ENCODE measurements around the gene HSPB6.
"Not testable (repeated sequence)": the region's sequence is repeated elsewhere in the genome, so short reads cannot be mapped to it uniquely, and the experiment has no call there.

HSPB6 gene

DNA sequence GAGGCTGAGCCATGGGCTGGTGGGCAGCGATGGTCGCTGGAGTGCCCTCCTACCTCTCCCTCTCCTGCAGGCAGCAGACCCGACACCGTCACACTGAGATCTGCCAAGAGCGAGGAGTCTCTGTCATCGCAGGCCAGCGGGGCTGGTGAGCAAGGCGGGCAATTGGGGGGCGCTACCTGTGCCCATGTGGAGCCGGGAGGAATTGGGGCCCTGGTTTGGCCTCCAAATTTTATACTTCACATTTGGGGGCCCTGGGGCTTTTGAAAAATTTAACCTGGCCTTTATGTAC, 28.5 kb upstream of the HSPB6 start:
- DNase-seq (ENCODE audit: low spot score), result no peak

DNA sequence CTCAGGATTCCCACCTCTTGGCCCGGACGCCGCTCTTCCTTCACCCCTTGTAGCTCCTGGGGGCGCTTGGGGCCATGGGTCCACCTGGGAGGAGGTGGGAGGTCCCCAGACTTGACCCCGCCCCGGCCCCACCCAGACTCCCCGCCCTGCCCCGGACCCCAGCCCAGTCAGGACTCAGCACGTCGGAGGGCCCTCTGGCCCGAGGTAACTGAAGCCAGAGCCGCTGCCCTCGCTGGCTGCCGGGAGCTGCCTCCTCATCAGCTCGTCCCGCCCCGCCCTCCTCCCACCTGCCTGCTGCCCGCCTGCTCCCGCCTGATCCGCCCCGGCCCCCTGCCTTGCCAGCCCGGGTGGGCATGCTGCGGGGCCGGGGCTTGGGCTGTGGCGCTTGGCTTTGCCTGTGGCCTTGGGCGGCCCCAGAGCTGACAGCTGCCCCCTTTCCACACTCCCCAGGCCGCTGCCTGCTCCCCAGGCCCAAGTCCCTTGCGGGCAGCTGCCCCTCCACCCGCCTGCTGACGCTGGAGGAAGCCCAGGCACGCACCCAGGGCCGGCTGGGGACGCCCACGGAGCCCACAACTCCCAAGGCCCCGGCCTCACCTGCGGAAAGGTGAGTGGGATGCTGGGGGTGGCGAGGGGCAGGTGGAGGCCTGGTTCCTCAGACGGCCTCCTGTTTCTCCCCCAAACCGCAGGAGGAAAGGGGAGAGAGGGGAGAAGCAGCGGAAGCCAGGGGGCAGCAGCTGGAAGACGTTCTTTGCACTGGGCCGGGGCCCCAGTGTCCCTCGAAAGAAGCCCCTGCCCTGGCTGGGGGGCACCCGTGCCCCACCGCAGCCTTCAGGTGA, 27.9 kb upstream of the HSPB6 start:
- DNase-seq (ENCODE audit: low spot score), result no peak

DNA sequence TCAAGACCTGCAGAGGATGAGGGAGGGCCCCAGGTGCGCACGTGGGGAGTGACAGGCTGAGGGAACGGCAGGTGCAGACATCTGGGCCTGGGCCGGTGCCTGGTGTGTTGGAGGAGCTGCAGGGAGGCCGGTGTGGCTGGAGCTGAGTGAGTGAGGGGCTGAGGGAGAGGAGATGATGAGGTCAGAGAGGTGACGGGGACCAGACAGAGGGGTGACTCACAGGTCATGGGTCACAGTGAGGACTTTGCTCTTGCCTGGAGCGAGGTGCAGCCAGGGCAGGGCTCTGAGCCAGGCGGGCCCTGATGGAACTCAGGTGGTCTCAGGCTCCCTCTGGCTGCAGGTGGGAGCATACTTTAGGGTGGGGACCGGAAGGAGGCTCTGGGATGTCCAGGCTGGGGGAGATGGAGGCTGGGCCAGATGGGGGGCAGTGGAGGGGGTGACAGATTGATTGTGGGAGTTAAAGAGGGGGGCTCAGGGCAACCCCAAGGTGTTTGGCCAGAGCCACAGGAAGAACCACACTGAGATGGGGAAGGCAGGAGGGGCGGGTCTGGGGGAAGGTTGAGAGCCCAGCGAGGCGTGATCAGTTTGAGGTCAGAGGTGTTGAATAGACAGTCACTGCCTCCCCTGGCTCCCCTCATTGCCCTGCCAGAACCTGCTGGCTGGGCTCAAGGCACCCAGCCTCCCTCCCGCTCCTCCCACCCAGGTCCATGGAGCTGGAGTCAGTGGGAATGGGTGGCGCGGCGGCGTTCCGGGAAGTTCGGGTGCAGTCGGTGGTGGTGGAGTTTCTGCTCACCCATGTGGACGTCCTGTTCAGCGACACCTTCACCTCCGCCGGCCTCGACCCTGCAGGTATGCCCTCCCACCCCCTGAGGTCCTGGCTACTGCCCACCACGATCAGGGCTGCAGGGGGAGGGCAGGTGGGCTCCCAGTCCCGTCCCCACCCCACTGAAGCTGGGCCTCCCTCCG, 26.9 kb upstream of the HSPB6 start:
- DNase-seq (ENCODE audit: low spot score), result no peak

DNA sequence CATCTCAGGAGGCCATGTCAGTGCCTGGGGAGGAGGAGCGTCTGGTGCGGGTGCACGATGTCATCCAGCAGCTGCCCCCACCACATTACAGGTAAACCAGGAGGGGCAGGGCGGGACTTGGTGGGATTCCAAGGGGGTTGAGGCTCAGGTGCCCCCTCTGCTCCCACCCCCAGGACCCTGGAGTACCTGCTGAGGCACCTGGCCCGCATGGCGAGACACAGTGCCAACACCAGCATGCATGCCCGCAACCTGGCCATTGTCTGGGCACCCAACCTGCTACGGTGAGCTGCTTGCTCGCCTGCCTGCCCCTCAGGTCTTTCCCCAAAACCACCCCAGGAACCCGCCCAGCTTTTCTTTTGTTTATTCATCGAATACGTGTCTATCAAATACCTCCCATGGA, 25.8 kb upstream of the HSPB6 start:
- no peak for DNase-seq (ENCODE audit: low spot score)

DNA sequence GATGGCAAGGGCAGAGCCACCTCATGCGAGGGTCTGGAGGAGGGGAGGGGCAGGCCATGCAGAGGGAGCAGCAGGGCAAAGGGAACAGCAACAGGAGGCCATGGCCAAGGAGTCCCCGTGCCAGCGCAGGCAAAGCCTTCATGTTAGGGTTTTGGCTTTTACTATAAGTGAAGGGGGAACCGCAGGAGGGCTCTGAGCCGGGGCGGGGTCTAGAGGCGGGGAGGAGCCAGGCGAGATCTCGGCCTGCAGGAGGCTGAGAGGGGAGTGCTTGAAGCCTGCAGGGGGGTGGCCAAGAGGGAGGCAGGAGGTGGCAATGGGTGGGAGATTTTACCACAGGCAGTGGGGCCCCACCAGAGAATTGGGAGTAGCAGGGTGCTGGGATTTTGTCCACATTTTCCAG, 24.8 kb upstream of the HSPB6 start:
- DNase-seq (ENCODE audit: low spot score), result no peak

DNA sequence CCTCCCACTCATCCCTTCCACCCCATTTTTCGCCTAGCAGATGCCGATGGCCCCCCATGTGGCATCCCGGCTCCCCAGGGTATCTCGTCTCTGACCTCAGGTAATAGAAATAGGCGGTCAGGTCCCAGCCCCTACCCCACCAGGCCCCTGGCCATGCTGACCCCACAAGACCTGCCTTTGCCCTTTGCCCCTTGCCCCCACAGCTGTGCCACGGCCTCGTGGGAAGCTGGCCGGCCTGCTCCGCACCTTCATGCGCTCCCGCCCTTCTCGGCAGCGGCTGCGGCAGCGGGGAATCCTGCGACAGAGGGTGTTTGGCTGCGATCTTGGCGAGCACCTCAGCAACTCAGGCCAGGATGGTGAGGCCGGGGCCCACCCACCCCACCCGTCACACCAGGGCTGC, 23.9 kb upstream of the HSPB6 start:
- no peak for DNase-seq (ENCODE audit: low spot score)

DNA sequence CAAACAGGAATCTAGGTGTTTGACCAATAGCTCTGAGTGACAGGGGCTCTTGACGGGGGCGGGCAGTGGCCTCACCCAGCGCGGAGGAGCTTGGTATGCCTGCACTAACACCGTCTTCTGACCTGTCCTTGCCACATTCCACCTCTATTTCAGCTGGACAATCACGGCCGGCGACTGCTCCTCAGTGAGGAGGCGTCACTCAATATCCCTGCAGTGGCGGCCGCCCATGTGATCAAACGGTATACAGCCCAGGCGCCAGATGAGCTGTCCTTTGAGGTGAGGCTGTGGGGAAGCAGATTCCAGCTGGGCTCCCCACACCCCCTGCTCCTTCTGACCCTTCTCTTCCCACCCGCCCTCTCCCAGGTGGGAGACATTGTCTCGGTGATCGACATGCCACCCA, 23.2 kb upstream of the HSPB6 start:
- DNase-seq (ENCODE audit: low spot score), result no peak

DNA sequence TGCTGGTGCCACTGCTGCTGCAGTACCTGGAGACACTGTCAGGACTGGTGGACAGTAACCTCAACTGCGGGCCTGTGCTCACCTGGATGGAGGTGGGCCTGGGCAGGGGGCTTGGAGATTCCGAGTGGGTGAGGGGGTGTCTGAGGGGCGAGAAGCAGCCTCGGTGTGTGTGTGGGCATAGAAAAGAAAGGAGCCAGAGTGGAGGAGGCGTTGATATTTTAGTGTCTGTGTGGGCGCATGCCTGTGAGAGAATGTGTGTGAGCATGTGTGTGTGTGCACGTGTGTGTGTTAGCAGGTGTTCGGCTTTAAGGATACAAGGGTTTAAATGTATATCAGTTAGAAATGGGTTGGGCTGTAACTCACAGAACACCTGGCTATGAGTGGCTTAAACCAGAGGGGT, 22.2 kb upstream of the HSPB6 start:
- DNase-seq (ENCODE audit: low spot score), result no peak

DNA sequence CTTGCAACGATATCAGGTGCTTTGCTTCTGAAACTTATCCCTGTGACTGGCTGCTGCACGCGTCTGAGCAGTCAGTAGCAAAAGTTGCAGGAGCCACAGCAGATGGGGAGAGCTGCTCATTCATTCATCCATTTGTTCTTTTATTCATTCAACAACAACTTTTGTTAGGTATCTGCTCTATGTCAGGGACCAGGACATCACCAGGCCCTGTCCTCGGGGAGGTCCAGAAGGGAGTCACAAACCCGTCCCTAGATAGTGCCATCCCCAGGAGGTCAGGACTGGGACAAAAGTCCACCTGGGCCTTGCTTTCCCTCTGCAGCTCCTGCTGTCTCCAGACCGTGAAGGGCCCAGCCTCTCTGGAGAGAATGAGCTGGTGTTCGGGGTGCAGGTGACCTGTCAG, 21.1 kb upstream of the HSPB6 start:
- DNase-seq (ENCODE audit: low spot score), result no peak

DNA sequence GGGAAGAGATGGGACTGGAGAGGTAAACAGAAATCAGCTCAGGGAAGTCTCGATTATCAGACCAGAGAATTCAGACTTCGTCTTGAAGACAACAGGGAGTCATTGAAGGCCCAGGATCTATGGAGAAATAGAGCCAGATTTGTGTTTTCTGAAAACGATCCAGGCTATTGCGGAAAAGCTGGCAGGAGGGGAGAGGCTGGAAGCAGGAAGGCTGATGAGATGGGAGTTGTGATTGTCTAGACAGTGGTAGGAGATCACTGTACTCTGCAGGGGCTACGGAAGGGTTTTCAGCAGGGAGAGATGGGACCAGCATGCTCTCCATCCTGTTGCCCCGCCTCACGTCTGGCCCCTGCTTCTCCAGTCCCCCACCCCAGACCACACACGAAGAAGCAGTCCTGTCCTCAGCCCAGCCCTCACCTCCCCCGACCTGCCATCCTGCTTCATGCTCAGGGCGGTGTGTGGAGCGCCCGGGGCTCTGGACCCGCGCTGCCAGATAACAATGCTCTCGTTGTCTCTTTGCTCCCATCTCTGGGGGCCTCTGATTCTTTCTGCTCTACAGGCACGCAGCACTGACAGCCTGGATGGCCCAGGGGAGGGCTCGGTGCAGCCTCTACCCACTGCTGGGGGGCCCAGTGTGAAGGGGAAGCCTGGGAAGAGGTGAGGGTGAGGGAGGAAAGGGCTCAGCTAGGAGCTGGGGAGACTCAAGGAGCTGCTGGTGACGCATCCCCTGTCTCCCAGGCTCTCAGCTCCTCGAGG, 20.4 kb upstream of the HSPB6 start:
- DNase-seq (ENCODE audit: low spot score), result no peak

DNA sequence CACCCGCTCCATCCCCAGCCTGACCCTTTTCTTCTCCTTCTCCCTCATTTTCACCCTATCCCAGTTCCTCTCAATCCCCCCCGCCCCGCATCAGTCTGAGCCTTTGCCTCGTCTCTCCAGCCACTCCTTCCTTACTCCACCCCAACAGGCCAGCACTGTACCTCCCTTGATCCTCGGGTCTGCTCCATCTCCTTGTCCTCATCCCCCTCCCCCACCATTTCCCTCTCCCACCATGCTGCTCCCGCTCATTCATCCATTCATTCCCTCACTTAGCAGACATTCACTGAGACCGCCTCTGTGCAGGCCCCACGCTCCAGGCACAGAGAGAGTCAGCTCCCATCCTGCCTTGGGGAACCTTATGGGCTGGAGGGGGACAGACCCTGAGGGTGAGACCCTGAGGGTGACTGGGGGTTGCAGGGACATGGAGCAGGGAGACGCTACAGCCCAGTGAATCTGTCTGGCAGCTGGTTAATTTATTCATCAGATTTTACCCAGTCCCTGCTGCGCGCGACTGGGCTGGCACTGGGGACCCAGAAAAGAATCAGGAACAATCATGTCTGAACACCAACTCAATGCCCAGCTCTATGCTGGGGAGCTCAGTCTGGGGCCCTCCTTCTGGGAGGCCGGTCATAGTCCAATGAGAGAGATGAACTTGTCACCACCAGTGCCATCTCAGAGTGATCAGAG, 19.4 kb upstream of the HSPB6 start:
- no peak for DNase-seq (ENCODE audit: low spot score)

DNA sequence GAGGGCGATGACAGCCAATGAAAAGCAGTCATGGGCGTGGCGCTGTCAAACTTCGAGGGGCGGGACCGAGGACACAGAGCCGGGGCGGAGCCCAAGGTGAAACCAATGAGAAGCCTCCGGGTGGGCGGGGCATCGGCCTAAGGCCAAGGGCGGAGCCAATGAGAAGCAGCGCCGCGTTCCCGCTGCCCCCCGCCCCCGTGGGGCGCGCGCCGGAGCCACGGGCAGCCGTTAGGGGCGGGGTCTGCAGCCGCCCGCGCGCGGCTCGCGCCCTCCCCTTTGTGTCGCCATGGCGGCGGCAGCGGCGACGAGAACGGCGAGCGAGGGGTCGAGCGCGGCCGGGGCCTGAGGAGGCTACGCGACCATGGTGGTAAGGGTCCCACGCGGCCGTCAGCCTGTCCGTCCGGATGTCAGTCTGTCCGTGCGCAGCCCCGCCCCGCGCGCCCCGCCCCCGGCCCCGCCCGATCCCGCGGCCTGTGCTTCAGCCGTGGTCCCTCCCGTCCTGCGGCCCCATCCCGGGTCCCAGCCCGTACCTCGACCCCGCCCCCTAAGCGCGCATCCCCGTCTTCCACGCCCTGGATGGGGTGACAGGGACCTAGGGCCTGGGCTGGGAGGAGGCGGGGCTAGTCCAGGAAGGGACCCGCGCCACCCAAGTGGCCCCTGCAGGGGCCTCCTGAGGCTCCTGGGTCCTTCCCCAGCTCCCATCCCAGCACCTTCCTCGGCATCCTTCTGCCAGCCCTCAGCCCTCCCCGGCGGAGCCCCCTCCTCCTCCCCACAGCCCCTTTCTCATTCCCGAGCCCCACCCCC, 18.7 kb upstream of the HSPB6 start, which contains the start of gene ARHGAP33:
Gene ARHGAP33, plus strand, starts transcription at position 267 of the 804 bp plus-strand sequence. Its CDS starts 95 bp downstream, at position 362.
- DNase-seq (ENCODE audit: low spot score), result peak; percentile 98

DNA sequence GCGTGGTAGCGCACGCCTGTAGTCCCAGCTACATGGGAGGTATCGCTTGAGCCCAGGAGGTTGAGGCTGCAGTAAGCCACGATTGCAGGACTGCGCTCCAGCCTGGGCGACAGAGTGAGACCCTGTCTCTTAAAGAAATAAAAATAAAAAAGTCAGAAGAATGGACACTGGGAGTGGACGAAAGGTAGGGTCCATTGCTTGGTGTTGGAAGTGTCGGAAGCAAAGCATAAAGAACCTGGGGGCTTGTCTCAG, 18.1 kb upstream of the HSPB6 start:
- DNase-seq (ENCODE audit: low spot score), result no peak

DNA sequence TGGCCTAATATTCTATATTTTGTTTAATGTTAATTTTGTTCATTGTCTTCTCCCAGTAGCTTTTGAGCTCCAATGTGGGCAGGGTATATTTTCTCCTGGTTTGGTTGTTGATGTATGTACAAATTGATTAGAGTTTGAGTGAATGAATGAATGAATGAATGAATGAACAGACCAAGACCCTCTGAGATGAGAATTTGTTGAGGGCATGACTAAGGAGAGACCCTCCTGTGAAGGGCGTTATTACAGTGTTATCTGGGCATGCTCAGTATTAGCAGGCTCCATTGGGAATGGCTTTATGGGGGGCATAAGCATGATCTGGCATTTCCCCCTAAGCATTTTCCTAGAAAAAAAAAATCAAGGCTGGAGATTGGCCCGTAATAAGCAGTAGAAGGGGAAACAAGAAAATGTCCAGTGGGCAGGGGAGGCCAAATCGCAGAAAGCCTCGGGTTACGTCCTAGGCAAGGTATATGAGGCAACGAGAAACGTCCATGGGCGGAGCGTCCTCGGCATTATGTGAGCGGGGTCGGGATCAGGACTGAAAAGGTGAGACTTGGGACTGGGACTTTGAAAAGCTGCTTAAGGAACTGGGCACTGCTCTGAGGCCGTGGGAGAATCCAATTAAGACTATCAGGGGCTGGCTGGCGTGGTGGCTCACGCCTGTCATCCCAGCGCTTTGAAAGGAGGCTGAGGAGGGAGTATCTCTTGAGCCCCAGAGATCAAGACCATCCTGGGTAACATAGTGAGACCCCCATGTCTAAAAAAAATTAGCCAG, 17.6 kb upstream of the HSPB6 start:
- no peak for DNase-seq (ENCODE audit: low spot score)

DNA sequence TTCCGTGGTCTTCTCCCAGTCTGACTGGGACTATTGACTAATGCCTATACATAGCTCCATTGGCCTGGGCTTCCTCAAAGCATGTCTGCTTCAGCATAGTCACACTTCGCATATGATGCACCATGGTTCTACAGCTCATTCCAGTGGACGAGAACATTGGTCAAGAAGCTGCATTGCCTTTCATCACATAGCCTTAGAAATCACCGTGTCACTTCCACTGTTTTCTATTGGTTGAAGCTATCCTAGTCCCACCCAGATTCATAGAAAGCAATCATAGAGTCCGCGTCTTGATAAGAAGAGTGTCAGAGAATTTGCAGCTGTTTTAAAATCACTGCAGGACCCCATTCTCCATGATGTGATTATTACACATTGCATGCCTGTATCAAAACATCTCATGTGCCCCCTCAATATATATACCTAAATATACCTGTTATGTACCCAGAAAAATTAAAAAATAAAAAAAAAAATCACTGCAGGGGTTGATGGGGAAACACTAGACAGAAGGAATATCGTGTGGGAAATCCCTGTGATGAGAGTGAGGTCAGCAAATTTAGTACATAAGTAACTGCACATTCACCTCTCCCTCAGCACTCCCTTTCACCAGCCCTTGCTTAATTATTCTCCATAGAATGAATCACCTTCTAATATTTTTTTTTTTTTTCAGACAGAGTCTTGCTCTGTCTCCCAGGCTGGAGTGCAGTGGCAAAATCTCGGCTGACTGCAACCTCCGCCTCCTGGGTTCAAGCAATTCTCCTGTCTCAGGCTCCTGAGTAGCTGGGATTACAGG, 16.4 kb upstream of the HSPB6 start:
- DNase-seq (ENCODE audit: low spot score), result no peak

DNA sequence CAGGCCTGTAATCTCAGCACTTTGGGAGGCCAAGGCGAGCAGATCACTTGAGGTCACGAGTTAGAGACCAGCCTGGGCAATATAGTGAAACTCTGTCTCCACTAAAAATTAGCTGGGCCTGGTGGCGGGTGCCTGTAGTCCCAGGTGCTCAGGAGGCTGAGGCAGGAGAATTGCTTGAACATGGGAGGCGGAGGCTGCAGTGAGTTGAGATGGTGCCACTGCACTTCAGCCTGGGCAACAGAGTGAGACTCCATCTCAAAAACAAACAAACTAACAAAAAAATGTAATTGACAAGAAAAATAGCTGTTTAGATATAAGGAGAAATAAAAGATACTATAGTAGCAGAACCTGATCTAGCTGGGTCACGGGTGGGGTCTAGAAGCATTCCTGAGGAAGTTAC, 15.5 kb upstream of the HSPB6 start:
- not testable (repeated sequence) for DNase-seq (ENCODE audit: low spot score)

DNA sequence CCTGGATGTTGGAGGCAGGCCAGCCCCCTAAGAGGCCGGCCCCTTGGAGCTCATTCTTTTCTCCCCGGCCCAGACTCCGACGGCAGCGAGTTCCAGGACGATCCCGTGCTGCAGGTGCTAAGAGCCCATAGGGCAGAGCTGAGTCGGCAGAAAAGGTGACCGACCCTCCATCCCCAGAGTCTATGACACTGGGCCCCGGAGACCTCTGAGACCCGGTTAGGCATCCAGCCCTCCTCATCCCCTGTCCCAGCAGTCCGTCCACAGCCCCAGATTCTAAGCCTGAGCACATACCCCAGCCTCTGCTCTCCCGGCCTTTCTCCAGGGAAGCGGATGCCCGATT, 11.2 kb upstream of the HSPB6 start:
- no peak for DNase-seq (ENCODE audit: low spot score)

DNA sequence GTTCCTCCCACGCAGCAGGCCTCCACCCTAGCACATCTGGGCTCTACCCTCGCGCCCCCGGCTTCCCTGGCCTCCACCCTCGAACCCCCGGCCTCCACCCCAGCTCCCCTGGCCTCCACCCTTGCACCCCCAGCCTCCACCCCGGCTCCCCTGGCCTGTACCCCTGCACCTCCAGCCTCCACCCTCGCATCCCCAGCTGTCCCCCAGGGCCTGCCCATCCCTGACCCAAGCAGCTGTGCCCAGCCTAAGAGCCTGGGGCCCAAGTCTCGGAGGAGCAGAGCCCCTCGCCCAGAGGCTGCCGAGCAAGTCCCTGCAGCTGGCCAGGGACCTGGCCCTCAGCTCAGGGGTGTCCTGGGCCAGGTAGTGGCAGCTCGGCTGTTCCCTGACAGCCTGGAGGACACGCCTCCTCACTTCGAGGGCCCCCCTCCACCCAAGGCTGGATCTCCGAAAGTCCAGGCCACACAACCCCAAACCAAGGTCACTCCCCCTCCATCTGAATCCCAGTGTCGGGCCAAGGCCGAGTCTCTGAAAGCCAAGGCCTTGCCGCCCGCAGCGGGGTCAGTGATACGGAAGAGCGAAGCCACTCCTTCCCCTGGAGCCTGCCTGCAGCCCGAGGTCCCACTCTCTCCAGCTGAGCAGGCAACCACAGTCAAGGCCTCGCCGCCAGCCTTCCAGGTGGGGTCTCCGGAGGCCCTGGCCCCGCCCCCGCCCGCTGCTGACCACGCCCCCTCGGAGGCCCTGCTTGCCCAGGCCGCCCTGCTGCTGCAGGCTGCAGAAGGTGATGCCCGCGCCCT, 10.7 kb upstream of the HSPB6 start:
- no peak for DNase-seq (ENCODE audit: low spot score)

DNA sequence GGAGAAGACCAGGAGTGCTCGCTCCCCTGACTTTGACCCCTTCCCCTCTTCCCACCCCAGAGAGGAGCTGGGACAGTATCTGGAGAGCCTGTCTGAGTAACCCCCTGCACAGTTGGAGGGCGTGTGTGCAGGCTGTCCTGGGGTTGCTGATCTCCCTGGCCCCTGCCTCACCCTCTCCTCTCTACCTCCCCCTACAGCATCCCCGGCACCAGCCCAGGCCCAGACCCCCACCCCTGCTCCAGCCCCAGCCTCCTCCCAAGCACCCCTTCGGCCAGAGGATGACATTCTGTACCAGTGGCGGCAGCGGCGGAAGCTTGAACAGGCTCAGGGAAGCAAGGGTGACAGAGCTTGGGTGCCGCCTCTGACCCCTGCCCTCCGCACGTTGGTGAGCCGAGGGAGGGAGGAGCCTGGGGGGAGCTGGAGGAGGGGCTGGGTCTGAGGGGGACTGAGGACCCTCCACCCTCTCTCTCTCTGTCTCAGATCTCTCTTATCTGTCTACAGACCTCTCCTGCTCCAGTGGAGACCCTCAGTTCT, 9.8 kb upstream of the HSPB6 start:
- no peak for DNase-seq (ENCODE audit: low spot score)
